DND-41 (cell line): Measurements from ENCODE around the gene OR6K6.

Experiments
- ATAC-seq: fragments of 200-7000 bp; cut with Tn5 transposase; 3 replicates; pipeline ENCODE4 v1.9.1; 2021; ENCODE audit warnings: low read depth; ENCODE audit not compliant: insufficient read depth
- DNase-seq: peaks from one replicate; pipeline ENCODE4 v3.0.0-alpha.2; 2020
- H2AFZ ChIP-seq: 2 replicates; pipeline ENCODE4 v1.6.0; 2012; ENCODE audit warnings: low read depth, low read length
- H3K27ac ChIP-seq: 2 replicates; pipeline ENCODE4 v1.5.1; 2012; ENCODE audit warnings: low read length, inconsistent platforms
- H3K27me3 ChIP-seq: fragments of 200-600 bp; sonication (generic); 2 replicates; pipeline ENCODE4 v1.6.0; 2012; ENCODE audit warnings: low read length, mild to moderate bottlenecking, inconsistent platforms; ENCODE audit not compliant: insufficient read depth, poor library complexity
- H3K36me3 ChIP-seq: 2 replicates; pipeline ENCODE4 v1.5.1; 2012; ENCODE audit warnings: low read length, inconsistent platforms; ENCODE audit not compliant: insufficient read depth
- H3K4me1 ChIP-seq: 2 replicates; pipeline ENCODE4 v1.5.1; 2012; ENCODE audit warnings: mild to moderate bottlenecking, low read length; ENCODE audit not compliant: insufficient read depth
- H3K4me2 ChIP-seq: 2 replicates; pipeline ENCODE4 v1.6.0; 2012; ENCODE audit warnings: mild to moderate bottlenecking, moderate library complexity, low read length, inconsistent platforms; ENCODE audit not compliant: insufficient read depth
- H3K4me3 ChIP-seq, 2 experiments: fragments of 200-600 bp in 1 of 2; shearing (Covaris generic) in 1 of 2; 2 replicates each; pipeline ENCODE4 v1.5.1; 2012 to 2016; ENCODE audit warnings: inconsistent platforms in 2 of 2, low read length in 2 of 2, mild to moderate bottlenecking in 2 of 2, low read depth in 1 of 2, moderate library complexity in 1 of 2
- H3K79me2 ChIP-seq: 2 replicates; pipeline ENCODE4 v1.6.0; 2012; ENCODE audit warnings: low read length, inconsistent platforms; ENCODE audit not compliant: insufficient read depth
- H3K9ac ChIP-seq: 2 replicates; pipeline ENCODE4 v1.6.0; 2012; ENCODE audit warnings: low read depth, mild to moderate bottlenecking, inconsistent platforms, low read length, moderate library complexity
- H3K9me3 ChIP-seq: 2 replicates; pipeline ENCODE4 v1.5.1; 2012; ENCODE audit warnings: low read length, moderate library complexity, mild to moderate bottlenecking, inconsistent platforms; ENCODE audit not compliant: insufficient read depth, severe bottlenecking
- H4K20me1 ChIP-seq: 2 replicates; pipeline ENCODE4 v1.6.0; 2012; ENCODE audit warnings: low read length; ENCODE audit not compliant: insufficient read depth
- EZH2 ChIP-seq: IDR thresholded peaks from 3 replicates; pipeline ENCODE4 v1.6.1; 2012; ENCODE audit warnings: borderline replicate concordance, low read depth, mild to moderate bottlenecking, moderate library complexity, low read length, inconsistent platforms; ENCODE audit not compliant: severe bottlenecking
- TF ChIP-seq, protein P1 (sequence below): IDR thresholded peaks from 2 replicates; pipeline ENCODE4 v1.5.1; 2012; ENCODE audit warnings: borderline replicate concordance, low read length, moderate library complexity, mild to moderate bottlenecking; ENCODE audit not compliant: poor library complexity, severe bottlenecking; ENCODE audit errors: extremely low read depth

Gene OR6K6

DNA sequence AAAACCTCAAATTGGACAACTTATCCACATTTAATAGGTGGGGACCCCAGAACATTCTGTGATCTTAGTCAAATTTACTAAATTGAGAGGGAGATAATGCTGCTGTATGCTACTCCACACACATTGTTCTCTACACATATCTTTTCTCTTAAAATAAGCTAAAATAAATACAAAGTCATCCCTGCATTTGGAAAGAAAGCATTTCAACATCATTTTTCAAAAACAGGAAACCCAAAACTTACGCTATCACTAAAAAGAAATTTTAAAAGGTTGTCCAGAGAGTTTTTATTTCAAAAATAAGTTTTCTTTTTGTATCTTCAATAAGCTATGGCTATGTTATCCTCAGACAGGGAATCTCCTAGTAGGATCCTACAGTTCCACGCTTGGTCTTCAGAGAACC, 46.0 kb downstream of the OR6K6 start:
- ATAC-seq: no peak
- Histone ChIP-seq H2AFZ (no peak overlapping the region), H3K36me3 (no peaks in the 10 kb centered on the region), H3K27me3 (peaks cover 25% of the 10 kb centered on the region), H3K4me1 (no peaks in the 10 kb centered on the region), H3K79me2 (no peaks in the 10 kb centered on the region), H3K9me3 (no peaks in the 10 kb centered on the region), H3K4me3 (no peak overlapping the region), H4K20me1 (no peaks in the 10 kb centered on the region), H3K27ac (no peak overlapping the region), H3K9ac (no peak overlapping the region), H3K4me2 (no peak overlapping the region)
- no peak for TF ChIP-seq EZH2
- TF ChIP-seq, protein P1, sequence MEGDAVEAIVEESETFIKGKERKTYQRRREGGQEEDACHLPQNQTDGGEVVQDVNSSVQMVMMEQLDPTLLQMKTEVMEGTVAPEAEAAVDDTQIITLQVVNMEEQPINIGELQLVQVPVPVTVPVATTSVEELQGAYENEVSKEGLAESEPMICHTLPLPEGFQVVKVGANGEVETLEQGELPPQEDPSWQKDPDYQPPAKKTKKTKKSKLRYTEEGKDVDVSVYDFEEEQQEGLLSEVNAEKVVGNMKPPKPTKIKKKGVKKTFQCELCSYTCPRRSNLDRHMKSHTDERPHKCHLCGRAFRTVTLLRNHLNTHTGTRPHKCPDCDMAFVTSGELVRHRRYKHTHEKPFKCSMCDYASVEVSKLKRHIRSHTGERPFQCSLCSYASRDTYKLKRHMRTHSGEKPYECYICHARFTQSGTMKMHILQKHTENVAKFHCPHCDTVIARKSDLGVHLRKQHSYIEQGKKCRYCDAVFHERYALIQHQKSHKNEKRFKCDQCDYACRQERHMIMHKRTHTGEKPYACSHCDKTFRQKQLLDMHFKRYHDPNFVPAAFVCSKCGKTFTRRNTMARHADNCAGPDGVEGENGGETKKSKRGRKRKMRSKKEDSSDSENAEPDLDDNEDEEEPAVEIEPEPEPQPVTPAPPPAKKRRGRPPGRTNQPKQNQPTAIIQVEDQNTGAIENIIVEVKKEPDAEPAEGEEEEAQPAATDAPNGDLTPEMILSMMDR: no peak
- DNase-seq: no peak

DNA sequence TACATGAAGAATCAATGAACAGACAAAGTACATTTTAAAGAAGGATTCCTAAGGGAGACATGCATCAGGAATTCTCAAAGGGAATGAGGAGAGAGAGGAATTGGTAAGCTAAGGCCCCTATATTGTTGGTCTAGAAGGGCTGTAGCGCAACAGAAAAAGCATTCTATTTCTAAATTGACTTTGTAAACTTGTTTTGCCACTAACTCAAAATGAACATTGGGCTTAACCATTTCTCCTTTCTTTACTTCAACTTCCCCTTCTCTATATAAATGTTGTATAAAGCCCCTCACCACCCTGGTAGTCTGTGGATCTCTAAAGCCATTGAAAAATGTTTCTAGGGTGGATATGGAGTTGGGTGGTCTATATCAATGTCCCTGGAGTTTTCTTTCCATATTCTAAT, 46.9 kb downstream of the OR6K6 start:
- H3K4me2 ChIP-seq: no peak overlapping the region
- no peak for DNase-seq

DNA sequence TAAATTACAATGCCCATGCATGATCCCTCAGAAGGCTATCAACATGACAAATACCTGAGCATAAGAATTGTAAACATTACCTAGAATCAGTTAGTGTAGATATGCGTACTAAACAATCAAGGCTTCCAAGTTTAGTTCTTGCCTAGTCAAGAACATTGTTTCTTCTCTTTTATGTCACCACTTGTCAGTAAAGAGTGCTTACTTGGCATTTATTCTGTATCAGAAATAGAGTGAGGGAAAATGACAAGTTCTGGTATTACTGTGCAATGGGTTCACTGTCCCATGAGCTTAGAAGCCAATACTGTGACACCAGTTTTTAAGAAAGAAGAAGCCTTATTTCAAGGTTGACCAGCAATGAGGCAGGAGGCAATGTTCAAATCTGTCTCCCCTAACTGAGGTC, 49.2 kb downstream of the OR6K6 start:
- Histone ChIP-seq H3K27me3 (peaks cover 27% of the 10 kb centered on the region), H3K36me3 (no peaks in the 10 kb centered on the region), H3K4me2 (no peak overlapping the region), H3K9me3 (no peaks in the 10 kb centered on the region), H3K27ac (no peak overlapping the region), H3K4me3 (no peak overlapping the region), H3K4me1 (no peaks in the 10 kb centered on the region), H3K79me2 (no peaks in the 10 kb centered on the region), H4K20me1 (no peaks in the 10 kb centered on the region), H2AFZ (no peak overlapping the region), H3K9ac (no peak overlapping the region)
- no peak for TF ChIP-seq EZH2
- TF ChIP-seq, protein P1: no peak
- no peak for DNase-seq
- ATAC-seq: no peak

More for the DNA sequence above, 46.9 kb downstream of the OR6K6 start:
- no peaks in the 10 kb centered on the region for H3K4me1 ChIP-seq
- no peaks in the 10 kb centered on the region for H3K9me3 ChIP-seq
- peaks cover 28% of the 10 kb centered on the region for H3K27me3 ChIP-seq
- no peak overlapping the region for H3K9ac ChIP-seq
- ATAC-seq: no peak
- no peaks in the 10 kb centered on the region for H3K36me3 ChIP-seq
- TF ChIP-seq, protein P1: no peak
- TF ChIP-seq EZH2: no peak
- no peaks in the 10 kb centered on the region for H3K79me2 ChIP-seq
- H3K4me3 ChIP-seq: no peak overlapping the region
- H3K27ac ChIP-seq: no peak overlapping the region
- H2AFZ ChIP-seq: no peak overlapping the region
- H4K20me1 ChIP-seq: no peaks in the 10 kb centered on the region
